HUES64 (cell line): Measurements from ENCODE around the gene STARD3.

Source experiments
- H3K27ac ChIP-seq: 2 replicates; pipeline ENCODE4 v1.7.0; 2013; ENCODE audit warnings: low read depth, low read length, inconsistent platforms
- H3K27me3 ChIP-seq: 2 replicates; pipeline ENCODE4 v1.6.1; 2013; ENCODE audit warnings: mild to moderate bottlenecking, low read length; ENCODE audit not compliant: insufficient read depth
- H3K36me3 ChIP-seq: 2 replicates; pipeline ENCODE4 v1.6.1; 2013; ENCODE audit warnings: mild to moderate bottlenecking, low read length; ENCODE audit not compliant: insufficient read depth
- H3K4me1 ChIP-seq: 2 replicates; pipeline ENCODE4 v1.6.1; 2013; ENCODE audit warnings: mild to moderate bottlenecking, low read length, moderate library complexity; ENCODE audit not compliant: insufficient read depth
- H3K4me3 ChIP-seq: 2 replicates; pipeline ENCODE4 v1.5.1; 2013; ENCODE audit warnings: mild to moderate bottlenecking, low read length, moderate library complexity
- H3K9ac ChIP-seq: 2 replicates; pipeline ENCODE4 v1.6.1; 2013; ENCODE audit warnings: mild to moderate bottlenecking, low read depth, low read length
- H3K9me3 ChIP-seq: 2 replicates; pipeline ENCODE4 v1.6.1; 2013; ENCODE audit warnings: low read depth, low read length; ENCODE audit not compliant: insufficient read depth
- WGBS: fragments of 150-250, 120-280 bp; methylation state at CpG from one replicate; pipeline ENCODE4 v1.1.7; 2013; ENCODE audit warnings: missing lambda C conversion rate; 5-methylcytosine and 5-hydroxymethylcytosine counted together

Gene STARD3

DNA sequence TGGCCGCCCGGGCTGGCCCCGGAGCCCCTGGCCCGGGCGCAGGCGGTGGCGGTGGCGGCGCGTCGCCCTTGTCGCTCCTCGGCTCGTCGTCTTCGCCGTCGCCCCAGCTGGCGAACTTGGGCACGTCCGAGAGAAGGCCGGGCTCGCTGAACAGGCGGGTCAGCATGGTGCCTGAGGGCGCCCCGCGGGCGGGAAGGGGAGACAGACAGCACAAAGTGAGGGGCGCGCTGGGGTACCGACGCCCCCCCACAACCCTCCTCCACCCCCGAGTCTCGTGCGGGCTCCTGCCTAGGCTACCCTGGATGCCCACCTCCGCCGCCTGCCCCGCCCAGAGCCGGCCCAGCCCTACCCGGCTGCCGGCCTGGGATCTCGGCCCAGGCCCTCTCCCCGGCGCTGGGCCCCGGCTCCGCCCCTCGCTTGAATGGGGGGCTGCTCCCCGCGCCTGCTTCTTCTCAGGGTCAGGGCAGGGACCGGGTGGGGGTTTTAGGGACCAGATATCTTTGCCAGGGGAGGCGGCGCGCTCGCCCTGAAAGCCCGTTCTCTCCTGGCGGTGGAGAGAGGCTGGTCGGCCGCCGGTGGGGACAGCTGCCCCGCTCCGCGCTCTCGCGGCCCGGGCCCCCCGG is 30.4 kb upstream of the STARD3 start:
- WGBS, result under 1% methylated on average over 66 of the region's 66 CpGs
- no peak overlapping the region for H3K27ac ChIP-seq
- H3K9ac ChIP-seq, result no peak overlapping the region
- peaks cover 16% of the 10 kb centered on the region for H3K4me1 ChIP-seq
- no peaks in the 10 kb centered on the region for H3K36me3 ChIP-seq
- no peaks in the 10 kb centered on the region for H3K9me3 ChIP-seq
- peaks cover 99% of the 10 kb centered on the region for H3K27me3 ChIP-seq
- peak overlapping the region; percentile 30 for H3K4me3 ChIP-seq

DNA sequence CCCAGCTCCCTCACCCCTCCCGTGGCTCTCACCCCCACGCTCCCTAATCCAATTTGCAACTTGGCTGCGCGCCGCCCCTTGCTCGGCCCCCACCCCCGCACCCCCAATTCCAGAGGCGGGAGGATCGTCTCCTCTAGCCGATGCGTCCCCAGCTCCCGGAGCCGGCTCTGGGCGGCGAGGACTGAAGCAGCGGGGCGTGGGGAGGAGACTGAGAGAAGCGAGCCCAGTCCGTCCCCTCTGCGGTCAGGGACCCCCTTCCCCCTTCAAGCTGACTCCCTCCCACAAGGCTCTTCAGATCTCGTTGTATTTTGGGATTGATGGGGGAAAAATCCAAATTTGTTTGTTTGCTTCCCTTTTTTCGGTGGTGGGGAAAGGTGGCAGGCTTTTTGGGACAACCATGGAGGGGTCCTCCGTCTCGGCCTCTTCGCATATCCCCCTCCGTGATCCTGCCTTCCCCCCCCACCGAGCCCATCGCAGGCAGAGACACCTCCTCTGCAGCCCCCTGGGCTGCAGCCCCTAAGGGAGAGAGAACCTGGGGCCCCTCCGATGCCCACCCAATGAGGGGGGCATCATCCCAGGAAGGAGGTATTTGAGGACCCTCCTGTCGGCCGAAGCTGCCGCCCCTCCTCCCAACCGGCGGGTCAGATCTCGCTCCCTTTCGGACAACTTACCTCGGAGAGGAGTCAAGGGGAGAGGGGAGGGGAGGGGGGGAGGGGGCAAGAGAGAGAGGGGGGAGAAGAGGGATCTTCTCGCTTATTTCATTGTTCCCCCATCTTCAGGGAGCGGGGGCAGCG is 29.7 kb upstream of the STARD3 start:
- H3K4me3 ChIP-seq, result peak overlapping the region; percentile 40

DNA sequence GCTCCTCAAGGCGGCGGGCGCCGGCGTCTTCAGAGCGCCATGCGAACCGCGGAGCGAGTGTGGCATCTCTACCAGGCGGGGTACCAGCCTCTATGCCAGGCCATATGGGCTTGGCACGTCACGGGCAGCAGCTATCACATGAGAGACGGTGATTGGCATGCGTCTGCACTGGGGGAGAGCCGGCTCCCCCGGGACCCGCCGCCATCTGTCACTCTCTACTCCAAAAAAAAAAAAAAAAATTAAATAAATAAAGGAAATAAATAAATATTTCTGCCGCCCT is 29.2 kb upstream of the STARD3 start, which contains the start of gene NEUROD2:
Gene NEUROD2 (minus strand): TSS at position 70 of the 280 bp plus-strand sequence. CDS start 1,321 bp downstream, outside the sequence.
- Histone ChIP-seq H3K36me3 (no peaks in the 10 kb centered on the region), H3K9ac (no peak within 1 kb of the TSS), H3K4me1 (peaks cover 16% of the 10 kb centered on the region), H3K4me3 (peak within 1 kb of the TSS; percentile 40), H3K27me3 (peaks cover 98% of the 10 kb centered on the region), H3K9me3 (no peaks in the 10 kb centered on the region), H3K27ac (no peak within 1 kb of the TSS)
- 4% methylated on average over 15 of the region's 20 CpGs for whole genome bisulfite sequencing

More for the DNA sequence above, 29.7 kb upstream of the STARD3 start:
- peaks cover 98% of the 10 kb centered on the region for H3K27me3 ChIP-seq
- H3K4me1 ChIP-seq, result peaks cover 16% of the 10 kb centered on the region
- no peaks in the 10 kb centered on the region for H3K9me3 ChIP-seq
- no peak overlapping the region for H3K27ac ChIP-seq
- H3K36me3 ChIP-seq, result no peaks in the 10 kb centered on the region
- 1% methylated on average over 32 of the region's 40 CpGs for WGBS
- H3K9ac ChIP-seq, result no peak overlapping the region

DNA sequence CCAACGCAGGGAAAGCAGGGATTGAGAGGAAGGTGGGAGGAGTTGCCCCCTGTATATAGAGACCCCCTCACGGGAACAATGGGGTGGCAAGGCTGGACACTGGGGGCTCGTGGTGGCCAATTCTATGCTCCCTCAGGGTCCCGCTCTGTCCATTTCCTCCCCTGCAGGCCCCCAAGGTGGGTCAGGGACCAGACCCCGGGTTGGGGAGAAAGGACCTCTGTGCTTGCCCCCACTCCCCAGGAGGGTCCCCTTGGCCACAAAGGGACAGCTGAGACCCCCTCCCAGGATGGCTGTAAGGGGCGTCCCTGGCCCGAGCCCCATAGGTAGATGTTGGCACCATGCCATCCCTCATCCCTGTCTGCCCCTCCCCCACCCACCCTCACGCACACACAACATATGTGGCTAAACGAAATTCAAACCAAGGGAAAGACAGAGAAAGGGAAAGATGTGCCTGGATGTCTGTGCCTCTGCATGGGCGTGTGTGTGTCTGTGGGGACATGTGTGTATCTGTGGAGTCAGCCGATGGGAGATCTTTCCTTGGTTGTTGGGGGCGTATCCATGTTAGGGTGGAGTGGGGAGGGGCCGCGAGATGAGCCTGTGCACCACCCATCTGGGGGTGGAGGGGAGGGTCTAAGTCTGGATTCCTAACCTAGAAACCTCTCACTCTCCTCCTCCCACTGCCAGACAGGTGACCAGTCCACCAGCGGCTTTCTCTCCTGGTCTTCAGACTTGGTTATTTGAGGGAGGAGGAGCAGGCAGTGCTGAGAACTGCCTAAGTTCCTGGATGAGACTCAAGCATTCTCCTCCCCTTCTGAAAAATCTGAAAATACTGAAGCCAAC is 28.6 kb upstream of the STARD3 start:
- Histone ChIP-seq H3K27me3 (peaks cover 98% of the 10 kb centered on the region), H3K9ac (no peak overlapping the region), H3K4me1 (peaks cover 14% of the 10 kb centered on the region)

DNA sequence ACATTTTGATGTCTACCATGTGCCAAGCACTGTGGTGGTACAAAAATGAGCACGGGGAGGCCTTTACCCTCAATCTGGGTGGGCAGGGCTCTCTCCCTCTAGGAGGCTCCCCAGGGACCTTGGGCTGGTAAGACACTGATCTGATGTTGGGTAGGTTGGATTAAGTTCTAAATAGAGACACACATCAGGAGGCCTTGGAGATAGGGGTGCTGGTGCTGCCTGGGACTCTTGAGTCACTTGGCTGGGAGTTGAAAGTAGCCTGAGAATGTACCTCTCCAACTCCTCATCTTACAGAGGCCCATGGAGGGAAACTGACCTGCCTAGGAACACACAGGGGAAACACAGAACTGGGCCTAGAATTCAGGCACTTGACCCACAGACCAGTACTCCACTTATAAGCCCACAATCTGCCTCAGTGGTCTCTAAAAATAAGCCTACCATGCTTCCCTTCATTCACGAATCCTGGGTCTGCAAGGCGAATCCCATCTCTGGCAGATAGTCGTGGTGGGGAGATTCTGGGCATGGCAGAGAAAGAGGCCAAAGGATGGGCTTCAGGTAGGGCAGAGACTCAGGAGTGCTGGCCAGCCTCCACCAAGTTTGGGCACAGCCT is 27.4 kb upstream of the STARD3 start:
- H3K9me3 ChIP-seq, result no peaks in the 10 kb centered on the region
- H3K9ac ChIP-seq, result no peak overlapping the region
- 80% methylated on average over 4 of the region's 4 CpGs for WGBS
- no peak overlapping the region for H3K4me3 ChIP-seq
- no peaks in the 10 kb centered on the region for H3K36me3 ChIP-seq
- H3K4me1 ChIP-seq, result peaks cover 9% of the 10 kb centered on the region
- H3K27me3 ChIP-seq, result peaks cover 96% of the 10 kb centered on the region
- no peak overlapping the region for H3K27ac ChIP-seq

More for the DNA sequence above, 28.6 kb upstream of the STARD3 start:
- WGBS, result 20% methylated on average over 11 of the region's 15 CpGs
- Histone ChIP-seq H3K9me3 (no peaks in the 10 kb centered on the region), H3K27ac (no peak overlapping the region), H3K4me3 (no peak overlapping the region), H3K36me3 (no peaks in the 10 kb centered on the region)

DNA sequence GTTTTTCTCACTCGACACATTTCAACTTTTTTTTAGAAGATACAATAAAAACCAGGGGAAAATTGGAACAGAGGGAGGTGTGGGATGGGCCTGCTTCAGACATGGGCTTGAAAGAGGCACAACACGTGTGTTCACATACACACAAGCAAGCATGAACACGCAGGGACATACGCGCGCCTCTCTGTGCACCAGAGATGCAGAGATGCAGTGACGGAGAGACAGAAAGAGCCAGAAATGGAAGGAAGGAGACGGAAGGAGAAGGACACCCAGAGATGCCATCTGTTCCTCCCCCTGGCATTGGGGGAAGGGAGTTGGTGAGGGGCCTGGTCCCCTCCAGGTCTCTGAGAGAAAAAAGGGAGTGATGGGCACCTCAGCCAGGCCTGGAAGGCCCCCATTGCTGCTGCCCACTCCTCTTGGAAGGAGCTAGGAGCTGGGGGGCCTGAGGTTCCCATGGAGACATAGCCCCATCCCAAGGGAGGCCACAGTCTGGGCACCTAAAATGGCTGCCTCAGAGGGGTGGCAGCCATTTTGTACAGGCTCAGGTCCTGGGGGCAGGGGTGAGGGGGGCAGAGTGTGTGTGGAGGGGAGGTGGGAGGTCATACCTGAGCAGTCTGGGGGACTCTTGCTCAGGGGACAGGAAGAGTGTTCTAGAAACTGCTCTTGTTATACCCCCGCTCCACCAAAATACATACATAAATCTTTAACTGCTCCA is 25.4 kb upstream of the STARD3 start:
- WGBS, result 91% methylated on average over 8 of the region's 9 CpGs
- Histone ChIP-seq H3K27me3 (peaks cover 95% of the 10 kb centered on the region), H3K4me1 (peaks cover 4% of the 10 kb centered on the region; the same call in 1 of the 2 replicates), H3K27ac (no peak overlapping the region), H3K9ac (no peak overlapping the region), H3K4me3 (no peak overlapping the region), H3K9me3 (no peaks in the 10 kb centered on the region), H3K36me3 (no peaks in the 10 kb centered on the region)

DNA sequence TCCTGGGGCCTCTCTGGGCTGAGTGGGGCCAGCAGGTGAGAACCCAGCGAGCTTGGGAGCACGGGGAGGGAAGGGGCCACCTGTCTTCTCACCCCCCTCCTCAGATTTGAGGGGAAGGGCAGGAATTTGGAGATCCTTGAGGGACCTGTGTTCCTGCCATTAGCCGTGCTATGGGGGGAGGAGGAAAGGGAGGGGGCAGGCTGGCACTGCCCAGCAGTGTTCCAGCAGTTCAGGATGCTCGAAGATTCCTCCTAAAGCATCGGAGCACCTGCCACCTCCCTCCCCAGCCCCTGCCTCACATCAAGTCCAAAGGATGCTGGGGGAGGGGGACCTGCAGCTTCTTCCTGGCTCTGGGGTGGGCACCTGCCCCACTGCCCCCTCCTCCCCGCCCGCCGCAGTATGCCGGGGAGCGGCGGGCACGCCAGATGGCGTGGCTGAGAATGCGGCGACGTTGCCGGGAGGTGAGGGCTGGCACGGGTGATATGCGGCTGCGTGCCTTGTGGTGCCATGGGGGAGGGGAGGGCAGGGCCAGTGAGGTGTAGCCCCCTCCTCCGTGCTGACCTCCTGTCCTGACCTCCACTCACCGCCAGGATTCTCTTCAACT is 24.6 kb upstream of the STARD3 start:
- Histone ChIP-seq H3K4me3 (no peak overlapping the region), H3K27me3 (peaks cover 95% of the 10 kb centered on the region), H3K36me3 (no peaks in the 10 kb centered on the region), H3K4me1 (peaks cover under 1% of the 10 kb centered on the region; the same call in 1 of the 2 replicates), H3K27ac (no peak overlapping the region), H3K9ac (no peak overlapping the region), H3K9me3 (no peaks in the 10 kb centered on the region)
- 80% methylated on average over 20 of the region's 22 CpGs for WGBS

DNA sequence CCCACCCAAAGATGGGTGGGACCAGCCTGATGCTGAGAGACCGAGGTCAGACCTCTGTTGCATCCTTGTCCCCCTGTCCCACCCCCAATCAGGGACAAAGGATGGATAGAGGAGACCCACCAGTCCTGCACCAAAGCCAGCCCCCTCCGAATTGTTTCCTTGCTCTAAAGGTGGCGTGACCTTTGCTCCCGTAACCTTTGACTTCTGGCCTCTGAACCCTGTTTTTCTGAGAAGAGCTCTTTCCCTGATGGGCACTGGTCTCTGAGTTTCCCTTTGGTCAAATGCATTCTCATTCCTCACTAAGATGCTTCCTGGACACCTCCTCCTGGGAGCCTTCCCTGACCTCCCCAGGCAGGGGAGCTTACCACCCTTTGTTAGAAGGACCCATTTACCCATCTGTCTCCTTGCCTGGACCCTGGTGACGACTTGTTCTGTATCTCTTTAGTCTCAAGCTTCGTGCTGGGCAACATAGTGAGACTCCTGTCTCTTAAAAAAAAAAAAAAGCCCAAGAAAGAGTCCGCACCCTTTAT is 23.9 kb upstream of the STARD3 start:
- 80% methylated on average over 7 of the region's 7 CpGs for WGBS
- Histone ChIP-seq H3K4me3 (no peak overlapping the region), H3K9me3 (no peaks in the 10 kb centered on the region), H3K27ac (no peak overlapping the region), H3K36me3 (no peaks in the 10 kb centered on the region), H3K9ac (no peak overlapping the region), H3K4me1 (no peaks in the 10 kb centered on the region), H3K27me3 (peaks cover 94% of the 10 kb centered on the region)

DNA sequence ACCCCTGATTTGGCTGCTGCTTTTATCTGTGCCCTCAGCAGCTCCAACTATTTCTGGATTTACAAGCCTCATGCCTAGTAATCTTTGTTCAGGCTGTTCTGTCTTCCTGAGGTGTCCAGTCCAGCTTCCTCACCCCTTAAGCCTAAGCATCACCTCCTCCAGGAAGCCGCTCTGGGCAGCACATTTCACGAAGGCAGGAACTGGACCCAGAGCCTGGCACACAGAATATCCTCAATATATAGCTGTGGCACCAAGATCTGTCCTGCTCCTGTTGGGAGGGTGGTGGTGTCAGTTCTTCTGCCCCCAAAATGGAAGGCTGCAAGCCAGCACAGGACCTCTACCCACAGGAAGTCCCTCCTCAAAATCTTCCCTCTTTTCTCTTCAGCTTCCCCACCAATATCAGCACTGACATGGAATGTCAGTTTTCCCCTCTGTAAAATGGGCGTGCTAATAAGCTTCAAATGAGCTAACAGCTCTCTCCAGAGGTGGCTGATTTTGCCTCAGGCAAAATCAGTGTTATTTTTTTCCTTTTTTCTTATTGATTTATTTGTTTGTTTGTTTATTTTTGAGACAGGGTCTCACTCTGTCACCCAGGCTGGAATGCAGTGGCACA is 22.3 kb upstream of the STARD3 start:
- WGBS, result 86% methylated on average over 3 of the region's 3 CpGs
- Histone ChIP-seq H3K9me3 (no peaks in the 10 kb centered on the region), H3K4me1 (no peaks in the 10 kb centered on the region), H3K36me3 (no peaks in the 10 kb centered on the region), H3K9ac (no peak overlapping the region), H3K27me3 (peaks cover 94% of the 10 kb centered on the region), H3K27ac (no peak overlapping the region), H3K4me3 (no peak overlapping the region)

DNA sequence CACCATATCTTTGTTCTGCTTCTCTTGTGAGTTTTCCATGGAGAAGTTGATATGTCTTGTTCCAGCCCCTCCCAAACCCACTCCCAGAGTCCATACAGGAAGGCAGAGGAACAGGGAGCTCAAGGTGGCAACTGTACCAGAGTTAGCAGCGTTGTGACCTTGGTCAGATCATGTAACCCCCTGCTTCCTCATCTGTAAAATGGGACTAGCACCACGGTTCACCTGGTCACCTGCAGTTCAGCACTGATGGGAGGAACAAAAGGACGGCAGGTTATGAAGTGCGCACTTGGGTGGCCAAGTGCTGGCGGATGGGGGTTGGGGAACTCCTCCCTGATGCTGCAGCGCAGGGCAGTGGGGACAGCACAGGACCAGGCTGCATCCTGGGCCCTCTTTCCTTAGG is 21.5 kb upstream of the STARD3 start:
- Histone ChIP-seq H3K4me1 (no peaks in the 10 kb centered on the region), H3K36me3 (no peaks in the 10 kb centered on the region), H3K27me3 (peaks cover 91% of the 10 kb centered on the region), H3K27ac (no peak overlapping the region), H3K4me3 (no peak overlapping the region), H3K9me3 (no peaks in the 10 kb centered on the region), H3K9ac (no peak overlapping the region)
- 58% methylated on average over 6 of the region's 6 CpGs for WGBS
